Loucy (cell line): Measurements from ENCODE around the gene SARM1.

Experiments used
- H2AFZ ChIP-seq: fragments of 200-600 bp; sonication (generic); 2 replicates; pipeline ENCODE4 v1.6.0; 2016; ENCODE audit warnings: antibody characterized with exemption, mild to moderate bottlenecking, low read length, moderate library complexity
- H3F3A ChIP-seq: fragments of 200-600 bp; 2 replicates; pipeline ENCODE4 v1.6.0; 2016; ENCODE audit warnings: antibody characterized with exemption, low read depth, mild to moderate bottlenecking
- H3K27me3 ChIP-seq: fragments of 200-600 bp; sonication (generic); 2 replicates; pipeline ENCODE4 v1.6.1; 2014; ENCODE audit warnings: low read length, mild to moderate bottlenecking; ENCODE audit not compliant: insufficient read depth, poor library complexity, severe bottlenecking
- H3K36me3 ChIP-seq: fragments of 200-600 bp; sonication (generic); 2 replicates; pipeline ENCODE4 v1.6.1; 2016; ENCODE audit warnings: low read length; ENCODE audit not compliant: insufficient read depth
- H3K4me1 ChIP-seq: fragments of 200-600 bp; sonication (generic); 2 replicates; pipeline ENCODE4 v1.5.1; 2014; ENCODE audit warnings: low read length, mild to moderate bottlenecking; ENCODE audit not compliant: insufficient read depth, poor library complexity, severe bottlenecking
- H3K4me2 ChIP-seq: fragments of 200-600 bp; sonication (generic); 2 replicates; pipeline ENCODE4 v1.6.0; 2014; ENCODE audit warnings: antibody characterized with exemption, low read length, low read depth, mild to moderate bottlenecking; ENCODE audit not compliant: poor library complexity, severe bottlenecking
- H3K4me3 ChIP-seq: fragments of 200-600 bp; sonication (generic); 2 replicates; pipeline ENCODE4 v1.5.1; 2014; ENCODE audit warnings: low read length, mild to moderate bottlenecking, mixed read lengths; ENCODE audit not compliant: poor library complexity, severe bottlenecking
- H3K79me2 ChIP-seq: fragments of 200-600 bp; sonication (generic); 2 replicates; pipeline ENCODE4 v1.6.1; 2014; ENCODE audit warnings: low read length; ENCODE audit not compliant: insufficient read depth
- H3K9ac ChIP-seq: fragments of 200-600 bp; sonication (generic); 2 replicates; pipeline ENCODE4 v1.6.0; 2014; ENCODE audit warnings: mild to moderate bottlenecking, low read depth, low read length, moderate library complexity; ENCODE audit not compliant: poor library complexity, severe bottlenecking
- H3K9me2 ChIP-seq: fragments of 200-600 bp; sonication (generic); replicated peaks from 2 replicates; pipeline ENCODE4 v1.6.1; 2016; ENCODE audit warnings: low read depth, low read length, mixed read lengths
- H3K9me3 ChIP-seq: fragments of 200-600 bp; sonication (generic); 2 replicates; pipeline ENCODE4 v1.6.1; 2014; ENCODE audit warnings: mild to moderate bottlenecking, antibody characterized with exemption, low read length, low read depth; ENCODE audit not compliant: insufficient read depth
- H4K20me1 ChIP-seq: fragments of 200-600 bp; sonication (generic); 2 replicates; pipeline ENCODE4 v1.6.0; 2014; ENCODE audit warnings: antibody characterized with exemption, low read length, mild to moderate bottlenecking; ENCODE audit not compliant: insufficient read depth, poor library complexity, severe bottlenecking
- CTCF ChIP-seq: fragments of 200-600 bp; sonication (generic); conservative IDR thresholded peaks from 2 replicates; pipeline ENCODE4 v1.5.1; 2014; ENCODE audit warnings: mild to moderate bottlenecking, antibody characterized with exemption, low read length
- EZH2phosphoT487 ChIP-seq: fragments of 200-600 bp; IDR thresholded peaks from 2 replicates; pipeline ENCODE4 v1.6.1; 2018; ENCODE audit warnings: antibody characterized with exemption, mild to moderate bottlenecking, moderate library complexity, borderline replicate concordance

Gene SARM1

GRCh38 chr17:28366605-28367004 is 4.9 kb upstream of the SARM1 start:
- no peak overlapping the region for H2AFZ ChIP-seq
- H3K4me3 ChIP-seq, result no peak overlapping the region
- H3K9ac ChIP-seq, result no peak overlapping the region
- no peaks in the 10 kb centered on the region for H3K9me3 ChIP-seq
- 0 out of 2 replicates have a peak, but pooled peaks cover 2% of the 10 kb centered on the region for H3F3A ChIP-seq
- H3K36me3 ChIP-seq, result peaks cover 2% of the 10 kb centered on the region; the same call in 1 of the 2 replicates
- TF ChIP-seq CTCF (peak; percentile 31; the same call in 1 of the 2 replicates), EZH2phosphoT487 (no peak)
- H3K4me1 ChIP-seq, result no peaks in the 10 kb centered on the region
- no peaks in the 10 kb centered on the region for H3K9me2 ChIP-seq
- no peaks in the 10 kb centered on the region for H3K27me3 ChIP-seq
- no peaks in the 10 kb centered on the region for H3K79me2 ChIP-seq
- H4K20me1 ChIP-seq, result no peaks in the 10 kb centered on the region
- H3K4me2 ChIP-seq, result no peak overlapping the region

GRCh38 chr17:28367641-28368305 is 3.7 kb upstream of the SARM1 start:
- Histone ChIP-seq H3K27me3 (no peaks in the 10 kb centered on the region), H3K4me2 (no peak overlapping the region), H3F3A (0 out of 2 replicates have a peak, but pooled peaks cover 2% of the 10 kb centered on the region), H3K36me3 (no peaks in the 10 kb centered on the region), H3K9me3 (no peaks in the 10 kb centered on the region), H3K9me2 (no peaks in the 10 kb centered on the region), H3K4me1 (no peaks in the 10 kb centered on the region), H3K4me3 (no peak overlapping the region), H4K20me1 (no peaks in the 10 kb centered on the region), H2AFZ (no peak overlapping the region), H3K9ac (no peak overlapping the region), H3K79me2 (no peaks in the 10 kb centered on the region)
- no peak for TF ChIP-seq CTCF
- no peak for TF ChIP-seq EZH2phosphoT487

GRCh38 chr17:28368306-28368831 is 3.1 kb upstream of the SARM1 start:
- Histone ChIP-seq H3K36me3 (no peaks in the 10 kb centered on the region), H2AFZ (no peak overlapping the region), H3K27me3 (no peaks in the 10 kb centered on the region), H3F3A (0 out of 2 replicates have a peak, but pooled peaks cover 2% of the 10 kb centered on the region), H3K4me3 (no peak overlapping the region), H3K9me2 (no peaks in the 10 kb centered on the region), H3K4me1 (no peaks in the 10 kb centered on the region), H3K79me2 (no peaks in the 10 kb centered on the region), H4K20me1 (no peaks in the 10 kb centered on the region), H3K4me2 (no peak overlapping the region), H3K9me3 (no peaks in the 10 kb centered on the region), H3K9ac (no peak overlapping the region)
- TF ChIP-seq CTCF, result no peak
- TF ChIP-seq EZH2phosphoT487, result no peak
